ENCODE results near the gene DLGAP1.

The DLGAP1 gene

GRCh38 chr18:3720818-3721545, 734.1 kb downstream of the DLGAP1 start:
- H3K4me1 ChIP-seq (ENCODE audit: insufficient read depth, low read length, severe bottlenecking), result peaks cover 97% of the 10 kb centered on the region
- H3K79me2 ChIP-seq (ENCODE audit: insufficient read depth, low read length), result no peaks in the 10 kb centered on the region
- no peak for TF ChIP-seq CTCF (IDR thresholded peaks at IDR 0.05; ENCODE audit: low read length)
- no peak for TF ChIP-seq EZH2 (IDR thresholded peaks at IDR 0.05; ENCODE audit: borderline replicate concordance, low read length)
- H3K27ac ChIP-seq (ENCODE audit: low read depth, low read length, poor library complexity, severe bottlenecking), result peak overlapping the region; percentile 95
- peak overlapping the region; percentile 42 for H3K9ac ChIP-seq (ENCODE audit: low read length)
- H3K9me2 ChIP-seq (ENCODE audit: low read depth, low read length), result no peaks in the 10 kb centered on the region
- H3K27me3 ChIP-seq (ENCODE audit: insufficient read depth, low read length), result no peaks in the 10 kb centered on the region
- no peaks in the 10 kb centered on the region for H3K36me3 ChIP-seq (ENCODE audit: insufficient read depth, low read length)
- H4K20me1 ChIP-seq (ENCODE audit: insufficient read depth, low read length), result no peaks in the 10 kb centered on the region
- no peaks in the 10 kb centered on the region for H3K9me3 ChIP-seq (ENCODE audit: low read length)
- H2AFZ ChIP-seq (ENCODE audit: low read length), result no peak overlapping the region
- peak overlapping the region; percentile 55 for H3K4me2 ChIP-seq (ENCODE audit: low read length)
- peaks cover 10% of the 10 kb centered on the region for H3F3A ChIP-seq (ENCODE audit: insufficient read depth, low read length)
- no peak overlapping the region for H3K4me3 ChIP-seq (ENCODE audit: low read depth, low read length, poor library complexity, severe bottlenecking)

- peaks cover 97% of the 10 kb centered on the region for H3K4me1 ChIP-seq (ENCODE audit: insufficient read depth, low read length, severe bottlenecking)
- no peaks in the 10 kb centered on the region for H3K79me2 ChIP-seq (ENCODE audit: insufficient read depth, low read length)
- peaks cover 17% of the 10 kb centered on the region for H3F3A ChIP-seq (ENCODE audit: insufficient read depth, low read length)
- H3K27ac ChIP-seq (ENCODE audit: low read depth, low read length, poor library complexity, severe bottlenecking), result peak overlapping the region; percentile 95
- no peak overlapping the region; the same call in 1 of the 2 replicates for H3K4me2 ChIP-seq (ENCODE audit: low read length)
- peak overlapping the region; percentile 40; the same call in 1 of the 2 replicates for H3K9ac ChIP-seq (ENCODE audit: low read length)
- no peaks in the 10 kb centered on the region for H3K36me3 ChIP-seq (ENCODE audit: insufficient read depth, low read length)
- no peaks in the 10 kb centered on the region for H3K9me3 ChIP-seq (ENCODE audit: low read length)
- H3K27me3 ChIP-seq (ENCODE audit: insufficient read depth, low read length), result no peaks in the 10 kb centered on the region
- H2AFZ ChIP-seq (ENCODE audit: low read length), result no peak overlapping the region
- no peaks in the 10 kb centered on the region for H3K9me2 ChIP-seq (ENCODE audit: low read depth, low read length)
- no peak; the same call in 1 of the 2 replicates for TF ChIP-seq CTCF (IDR thresholded peaks at IDR 0.05; ENCODE audit: low read length)
- no peak for TF ChIP-seq EZH2 (IDR thresholded peaks at IDR 0.05; ENCODE audit: borderline replicate concordance, low read length)
- no peaks in the 10 kb centered on the region for H4K20me1 ChIP-seq (ENCODE audit: insufficient read depth, low read length)
- no peak overlapping the region for H3K4me3 ChIP-seq (ENCODE audit: low read depth, low read length, poor library complexity, severe bottlenecking)
Observed at GRCh38 chr18:3720159-3720558, 734.9 kb downstream of the DLGAP1 start.

GRCh38 chr18:3717376-3718025, 737.6 kb downstream of the DLGAP1 start:
- H3F3A ChIP-seq (ENCODE audit: insufficient read depth, low read length), result peaks cover 21% of the 10 kb centered on the region
- no peaks in the 10 kb centered on the region for H3K9me2 ChIP-seq (ENCODE audit: low read depth, low read length)
- peak overlapping the region; percentile 79 for H3K9ac ChIP-seq (ENCODE audit: low read length)
- TF ChIP-seq CTCF (IDR thresholded peaks at IDR 0.05; ENCODE audit: low read length) (no peak), EZH2 (IDR thresholded peaks at IDR 0.05; ENCODE audit: borderline replicate concordance, low read length) (no peak)
- no peak overlapping the region for H3K4me3 ChIP-seq (ENCODE audit: low read depth, low read length, poor library complexity, severe bottlenecking)
- H3K27me3 ChIP-seq (ENCODE audit: insufficient read depth, low read length), result no peaks in the 10 kb centered on the region
- H3K4me2 ChIP-seq (ENCODE audit: low read length), result peak overlapping the region; percentile 40
- H3K4me1 ChIP-seq (ENCODE audit: insufficient read depth, low read length, severe bottlenecking), result peaks cover 97% of the 10 kb centered on the region
- no peaks in the 10 kb centered on the region for H3K79me2 ChIP-seq (ENCODE audit: insufficient read depth, low read length)
- no peak overlapping the region for H2AFZ ChIP-seq (ENCODE audit: low read length)
- peak overlapping the region; percentile 100 for H3K27ac ChIP-seq (ENCODE audit: low read depth, low read length, poor library complexity, severe bottlenecking)
- H4K20me1 ChIP-seq (ENCODE audit: insufficient read depth, low read length), result no peaks in the 10 kb centered on the region
- no peaks in the 10 kb centered on the region for H3K36me3 ChIP-seq (ENCODE audit: insufficient read depth, low read length)
- no peaks in the 10 kb centered on the region for H3K9me3 ChIP-seq (ENCODE audit: low read length)

Data from OCI-LY1 (cell line).